ENCODE data around the gene COMMD7. TPM values are rescaled to one million over a fixed set of nuclear protein-coding genes. Genes with fewer than 3 reads are reported as not detected.
"Not testable (repeated sequence)": the region's sequence is repeated elsewhere in the genome, so short reads cannot be mapped to it uniquely, and the experiment has no call there.

COMMD7 gene
- total RNA-seq, 1 experiment from 2014 or later: 23.5 TPM

DNA sequence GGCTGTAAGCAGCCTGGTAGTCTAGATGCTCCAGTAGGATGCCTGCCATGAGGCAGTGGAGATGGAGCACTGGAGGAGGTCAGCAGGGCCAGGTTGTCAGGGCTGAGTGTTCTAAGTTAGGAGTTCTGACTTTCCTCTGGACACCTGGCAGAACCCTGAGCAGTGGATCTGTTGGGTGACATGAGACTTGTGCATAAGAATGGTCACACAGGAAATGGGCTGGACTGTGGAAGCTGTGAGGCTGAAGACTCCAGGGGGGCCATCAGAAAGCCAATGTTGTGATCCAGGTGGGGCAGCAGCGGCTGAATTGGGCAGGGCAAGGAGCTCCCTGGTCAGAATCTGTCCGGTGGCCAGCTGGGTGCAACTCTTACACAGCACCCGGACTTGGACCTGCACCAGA is 45.7 kb downstream of the COMMD7 start:
- no peaks in the 10 kb centered on the region for H3K9me3 ChIP-seq (ENCODE audit: low read depth, low read length, poor library complexity, severe bottlenecking)
- H3K27ac ChIP-seq (ENCODE audit: low read depth, low read length, poor library complexity, severe bottlenecking): no peak overlapping the region
- CTCF ChIA-PET: interaction anchor here (0.6 kb wide), 1 partner anchor 708 kb away, joined by 5 read pairs; no protein-coding TSS in a partner anchor
- no TSS peak for BruUV-seq (replicated peaks)
- no peak for TF ChIP-seq EZH2 (IDR thresholded peaks at IDR 0.05; ENCODE audit: borderline replicate concordance, low read depth, low read length, poor library complexity, severe bottlenecking)
- TF ChIP-seq CTCF (conservative IDR thresholded peaks at IDR 0.05; ENCODE audit: low read depth, low read length): no peak
- no peaks in the 10 kb centered on the region for H3K36me3 ChIP-seq (ENCODE audit: insufficient read depth, low read length, poor library complexity, severe bottlenecking)
- no peaks in the 10 kb centered on the region for H3K27me3 ChIP-seq (replicated peaks; ENCODE audit: insufficient read depth, low read depth, low read length, poor library complexity)
- no peak for DNase-seq (ENCODE audit: low spot score)
- no peak overlapping the region for H3K4me3 ChIP-seq (ENCODE audit: low read depth, low read length, poor library complexity, severe bottlenecking)
- intact Hi-C loops (cut with micrococcal nuclease; ENCODE audit: unreplicated experiment): no loop called here
- no peaks in the 10 kb centered on the region for H3K4me1 ChIP-seq (ENCODE audit: insufficient read depth, low read length, poor library complexity, severe bottlenecking)
- POLR2A ChIA-PET (ENCODE audit: low non-redundant PET): no interaction called here

- ChIA-PET POLR2A (ENCODE audit: low non-redundant PET) (no interaction called here), CTCF (no interaction called here)
- H3K27ac ChIP-seq (ENCODE audit: low read depth, low read length, poor library complexity, severe bottlenecking): no peak overlapping the region
- no TSS peak for BruUV-seq (replicated peaks)
- H3K9me3 ChIP-seq (ENCODE audit: low read depth, low read length, poor library complexity, severe bottlenecking): no peaks in the 10 kb centered on the region
- intact Hi-C loops (cut with micrococcal nuclease; ENCODE audit: unreplicated experiment): no loop called here
- no peaks in the 10 kb centered on the region for H3K4me1 ChIP-seq (ENCODE audit: insufficient read depth, low read length, poor library complexity, severe bottlenecking)
- TF ChIP-seq CTCF (conservative IDR thresholded peaks at IDR 0.05; ENCODE audit: low read depth, low read length): no peak
- no peak for TF ChIP-seq EZH2 (IDR thresholded peaks at IDR 0.05; ENCODE audit: borderline replicate concordance, low read depth, low read length, poor library complexity, severe bottlenecking)
- no peaks in the 10 kb centered on the region for H3K27me3 ChIP-seq (replicated peaks; ENCODE audit: insufficient read depth, low read depth, low read length, poor library complexity)
- DNase-seq (ENCODE audit: low spot score): no peak
- no peaks in the 10 kb centered on the region for H3K36me3 ChIP-seq (ENCODE audit: insufficient read depth, low read length, poor library complexity, severe bottlenecking)
- no peak overlapping the region for H3K4me3 ChIP-seq (ENCODE audit: low read depth, low read length, poor library complexity, severe bottlenecking)
Observed at GRCh38 chr20:32695089-32695488, 48.2 kb downstream of the COMMD7 start.

DNA sequence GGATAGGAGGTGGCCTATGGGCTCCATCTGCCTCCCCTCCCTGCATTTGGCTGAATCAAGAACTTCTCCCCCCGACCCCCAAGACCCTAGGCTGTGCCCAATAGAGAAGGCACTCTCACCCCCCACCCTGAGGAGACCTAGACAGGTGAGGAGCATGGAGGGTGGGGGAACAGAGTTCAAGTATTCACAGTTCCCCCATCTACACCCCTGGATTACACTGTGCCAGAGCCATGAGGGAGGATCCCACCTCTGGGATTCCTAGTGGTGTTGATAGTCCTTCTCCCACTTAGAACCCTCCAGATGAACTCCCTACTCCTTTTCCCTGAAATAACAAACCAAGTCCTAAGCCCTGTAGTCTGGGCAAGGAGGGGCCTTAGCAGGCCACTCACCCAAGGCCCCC is 54.3 kb downstream of the COMMD7 start:
- CTCF ChIA-PET; H3K27ac ChIP-seq (ENCODE audit: low read depth, low read length, poor library complexity, severe bottlenecking); BruUV-seq (replicated peaks); H3K9me3 ChIP-seq (ENCODE audit: low read depth, low read length, poor library complexity, severe bottlenecking); POLR2A ChIA-PET (ENCODE audit: low non-redundant PET); H3K27me3 ChIP-seq (replicated peaks; ENCODE audit: insufficient read depth, low read depth, low read length, poor library complexity); DNase-seq (ENCODE audit: low spot score); H3K36me3 ChIP-seq (ENCODE audit: insufficient read depth, low read length, poor library complexity, severe bottlenecking); intact Hi-C loops (cut with micrococcal nuclease; ENCODE audit: unreplicated experiment); H3K4me3 ChIP-seq (ENCODE audit: low read depth, low read length, poor library complexity, severe bottlenecking): not testable (repeated sequence)
- peaks cover 10% of the 10 kb centered on the region for H3K4me1 ChIP-seq (ENCODE audit: insufficient read depth, low read length, poor library complexity, severe bottlenecking)

DNA sequence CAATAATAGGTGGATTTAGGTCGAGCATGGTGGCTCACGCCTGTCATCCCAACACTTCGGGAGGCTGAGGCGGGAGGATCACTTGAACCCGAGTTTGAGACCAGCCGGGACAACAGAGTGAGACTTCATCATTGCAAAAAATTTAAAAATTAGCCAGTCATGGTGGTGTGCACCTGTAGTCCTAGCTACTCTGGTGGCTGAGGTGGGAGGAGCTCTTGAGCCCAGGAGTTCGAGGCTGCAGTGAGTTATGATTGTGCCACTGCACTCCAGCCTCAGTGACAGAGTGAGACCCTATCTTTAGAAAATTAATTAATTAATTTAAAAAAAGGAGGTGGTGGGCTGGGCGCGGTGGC is 56.1 kb downstream of the COMMD7 start:
- Histone ChIP-seq H3K27ac (ENCODE audit: low read depth, low read length, poor library complexity, severe bottlenecking) (no peak overlapping the region), H3K27me3 (replicated peaks; ENCODE audit: insufficient read depth, low read depth, low read length, poor library complexity) (no peaks in the 10 kb centered on the region), H3K4me1 (ENCODE audit: insufficient read depth, low read length, poor library complexity, severe bottlenecking) (peaks cover 10% of the 10 kb centered on the region), H3K36me3 (ENCODE audit: insufficient read depth, low read length, poor library complexity, severe bottlenecking) (no peaks in the 10 kb centered on the region), H3K9me3 (ENCODE audit: low read depth, low read length, poor library complexity, severe bottlenecking) (no peaks in the 10 kb centered on the region), H3K4me3 (ENCODE audit: low read depth, low read length, poor library complexity, severe bottlenecking) (no peak overlapping the region)
- no peak for DNase-seq (ENCODE audit: low spot score)
- POLR2A ChIA-PET (ENCODE audit: low non-redundant PET): no interaction called here
- TF ChIP-seq CTCF (conservative IDR thresholded peaks at IDR 0.05; ENCODE audit: low read depth, low read length): no peak
- BruUV-seq (replicated peaks): no TSS peak
- intact Hi-C loops (cut with micrococcal nuclease; ENCODE audit: unreplicated experiment): no loop called here
- CTCF ChIA-PET: no interaction called here
